Ammon's horn (tissue), 1 donor: ENCODE results near the gene MRPL4.
A peak's percentile ranks its signal among the peaks of the same experiment; 100 is the strongest.

ENCODE experiments used
- DNase-seq: peaks from one replicate; pipeline ENCODE4 v3.0.0-alpha.2; 2016; ENCODE audit warnings: low spot score

Gene MRPL4

DNA sequence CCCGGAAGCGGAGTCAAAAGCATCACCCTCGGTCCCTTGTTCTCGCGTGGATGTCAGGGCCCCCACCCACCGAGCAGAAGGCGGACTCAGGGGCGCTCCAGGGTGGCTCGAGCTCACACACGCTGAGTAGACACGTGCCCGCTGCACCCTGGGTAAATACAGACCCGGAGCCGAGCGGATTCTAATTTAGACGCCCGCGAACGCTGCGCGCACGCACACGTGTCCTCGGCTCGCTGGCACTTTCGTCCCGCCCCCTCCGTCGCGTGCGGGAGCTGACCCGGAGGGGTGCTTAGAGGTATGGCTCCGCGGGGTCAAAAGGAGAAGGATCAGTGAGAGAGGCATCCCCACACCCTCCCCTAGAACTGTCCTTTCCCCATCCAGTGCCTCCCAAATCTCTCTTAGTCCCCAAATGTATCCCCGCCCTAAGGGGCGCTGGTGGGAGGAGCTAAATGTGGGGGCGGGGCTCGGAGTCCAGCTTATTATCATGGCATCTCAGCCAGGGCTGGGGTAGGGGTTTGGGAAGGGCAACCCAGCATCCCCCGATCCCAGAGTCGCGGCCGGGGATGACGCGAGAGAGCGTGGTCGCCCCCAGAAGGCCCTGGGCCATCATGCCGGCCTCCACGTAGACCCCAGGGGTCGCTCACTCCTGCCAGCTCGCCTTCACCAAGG is 37.3 kb downstream of the MRPL4 start:
- DNase-seq: peak; percentile 38

DNA sequence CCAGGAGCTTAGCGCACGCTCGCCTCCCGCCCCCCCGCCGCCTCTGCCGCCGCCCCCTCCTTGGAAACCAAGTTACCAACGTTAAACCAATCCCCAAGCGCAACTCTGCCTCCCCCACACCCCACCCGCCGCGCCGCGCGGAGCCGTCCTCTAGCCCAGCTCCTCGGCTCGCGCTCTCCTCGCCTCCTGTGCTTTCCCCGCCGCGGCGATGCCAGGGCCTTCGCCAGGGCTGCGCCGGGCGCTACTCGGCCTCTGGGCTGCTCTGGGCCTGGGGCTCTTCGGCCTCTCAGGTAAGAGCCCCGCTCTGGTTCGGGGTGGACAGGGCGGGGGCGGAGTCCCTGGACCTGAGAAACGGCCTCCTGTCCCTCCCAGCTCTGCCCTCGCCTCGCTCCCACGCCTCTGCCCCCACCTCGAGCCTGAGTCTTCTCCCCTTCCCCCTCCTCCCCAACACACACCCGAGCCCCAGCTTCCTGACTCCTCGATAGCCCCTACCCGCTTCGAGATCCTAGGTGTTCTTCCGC is 37.9 kb downstream of the MRPL4 start, which contains the start of gene ICAM5:
TSS of gene ICAM5 (plus strand) at position 117 of the 521 bp plus-strand sequence. CDS start at position 209, 92 bp downstream.
- DNase-seq: peak; percentile 58

DNA sequence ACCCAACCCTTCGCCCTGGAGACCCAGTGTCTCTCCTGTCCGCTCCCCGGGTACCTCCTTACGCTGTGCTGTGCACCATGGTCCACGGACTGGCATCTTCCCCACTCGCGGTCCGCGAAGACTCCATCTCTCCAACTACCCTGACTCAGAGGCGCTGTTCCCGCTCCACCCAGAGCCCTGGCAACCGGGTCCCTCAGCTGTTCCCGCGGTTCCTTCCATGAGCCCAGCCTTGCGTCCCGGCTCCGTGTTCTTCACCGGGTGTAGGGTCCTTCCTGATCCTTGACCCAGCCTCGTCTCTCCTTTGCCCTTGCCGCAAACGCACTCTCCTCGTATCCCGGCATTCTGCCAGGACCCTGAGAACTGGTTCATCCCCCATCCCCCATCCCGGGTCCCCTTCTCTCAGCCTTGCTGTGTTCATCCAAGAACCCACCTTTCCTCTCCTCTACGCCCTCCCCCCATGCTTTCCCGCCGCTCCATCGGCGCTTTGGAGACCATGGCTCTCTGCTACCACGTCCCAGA is 38.4 kb downstream of the MRPL4 start:
- no peak for DNase-seq

DNA sequence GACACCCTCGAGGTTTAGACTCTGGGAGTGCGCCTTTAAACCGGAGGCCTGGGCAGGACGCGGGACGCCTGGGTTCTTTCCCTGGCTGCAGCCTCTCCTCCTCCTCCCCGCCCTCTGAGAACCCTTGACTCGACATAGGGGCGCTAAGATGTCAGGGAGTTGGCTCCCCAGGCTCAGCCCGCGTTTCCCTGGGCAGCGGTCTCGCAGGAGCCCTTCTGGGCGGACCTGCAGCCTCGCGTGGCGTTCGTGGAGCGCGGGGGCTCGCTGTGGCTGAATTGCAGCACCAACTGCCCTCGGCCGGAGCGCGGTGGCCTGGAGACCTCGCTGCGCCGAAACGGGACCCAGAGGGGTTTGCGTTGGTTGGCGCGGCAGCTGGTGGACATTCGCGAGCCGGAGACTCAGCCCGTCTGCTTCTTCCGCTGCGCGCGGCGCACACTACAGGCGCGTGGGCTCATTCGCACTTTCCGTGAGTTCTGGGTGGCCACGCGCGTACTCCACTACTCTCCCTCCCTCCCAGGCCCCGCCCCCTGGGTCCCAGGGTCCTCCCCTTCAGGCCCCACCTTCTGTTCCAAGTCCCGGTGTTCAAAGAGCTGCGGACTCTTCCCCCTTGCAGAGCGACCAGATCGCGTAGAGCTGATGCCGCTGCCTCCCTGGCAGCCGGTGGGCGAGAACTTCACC is 39.0 kb downstream of the MRPL4 start:
- DNase-seq: peak; percentile 61

DNA sequence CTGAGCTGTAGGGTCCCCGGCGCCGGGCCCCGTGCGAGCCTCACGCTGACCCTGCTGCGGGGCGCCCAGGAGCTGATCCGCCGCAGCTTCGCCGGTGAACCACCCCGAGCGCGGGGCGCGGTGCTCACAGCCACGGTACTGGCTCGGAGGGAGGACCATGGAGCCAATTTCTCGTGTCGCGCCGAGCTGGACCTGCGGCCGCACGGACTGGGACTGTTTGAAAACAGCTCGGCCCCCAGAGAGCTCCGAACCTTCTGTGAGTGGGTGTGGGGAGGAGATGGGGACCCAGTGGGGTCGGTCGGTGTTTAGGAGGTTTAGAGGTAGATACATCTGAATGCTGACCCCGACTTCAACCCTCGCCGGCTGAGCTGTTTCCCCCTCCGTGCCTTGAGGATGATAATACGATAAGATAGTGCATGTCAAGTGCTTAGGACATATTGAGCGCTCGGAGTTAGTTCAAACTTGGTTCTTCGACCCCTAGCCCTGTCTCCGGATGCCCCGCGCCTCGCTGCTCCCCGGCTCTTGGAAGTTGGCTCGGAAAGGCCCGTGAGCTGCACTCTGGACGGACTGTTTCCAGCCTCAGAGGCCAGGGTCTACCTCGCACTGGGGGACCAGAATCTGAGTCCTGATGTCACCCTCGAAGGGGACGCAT is 39.7 kb downstream of the MRPL4 start:
- no peak for DNase-seq

DNA sequence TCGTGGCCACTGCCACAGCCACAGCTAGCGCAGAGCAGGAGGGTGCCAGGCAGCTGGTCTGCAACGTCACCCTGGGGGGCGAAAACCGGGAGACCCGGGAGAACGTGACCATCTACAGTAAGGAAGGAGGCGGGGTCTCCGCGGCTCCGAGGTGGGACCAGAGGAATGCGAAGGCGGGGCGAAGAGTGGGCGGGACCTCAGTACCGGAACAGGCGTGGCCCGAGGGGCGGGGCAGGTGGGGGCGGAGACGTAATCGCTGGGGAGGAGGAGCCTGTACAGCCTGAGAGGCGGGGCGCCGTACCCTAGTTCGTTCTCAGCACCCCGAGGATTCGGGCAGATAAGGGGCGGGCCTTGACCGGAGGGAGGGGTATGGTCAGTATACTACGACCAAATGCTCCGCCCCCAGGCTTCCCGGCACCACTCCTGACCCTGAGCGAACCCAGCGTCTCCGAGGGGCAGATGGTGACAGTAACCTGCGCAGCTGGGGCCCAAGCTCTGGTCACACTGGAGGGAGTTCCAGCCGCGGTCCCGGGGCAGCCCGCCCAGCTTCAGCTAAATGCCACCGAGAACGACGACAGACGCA is 40.3 kb downstream of the MRPL4 start:
- peak; percentile 69 for DNase-seq

DNA sequence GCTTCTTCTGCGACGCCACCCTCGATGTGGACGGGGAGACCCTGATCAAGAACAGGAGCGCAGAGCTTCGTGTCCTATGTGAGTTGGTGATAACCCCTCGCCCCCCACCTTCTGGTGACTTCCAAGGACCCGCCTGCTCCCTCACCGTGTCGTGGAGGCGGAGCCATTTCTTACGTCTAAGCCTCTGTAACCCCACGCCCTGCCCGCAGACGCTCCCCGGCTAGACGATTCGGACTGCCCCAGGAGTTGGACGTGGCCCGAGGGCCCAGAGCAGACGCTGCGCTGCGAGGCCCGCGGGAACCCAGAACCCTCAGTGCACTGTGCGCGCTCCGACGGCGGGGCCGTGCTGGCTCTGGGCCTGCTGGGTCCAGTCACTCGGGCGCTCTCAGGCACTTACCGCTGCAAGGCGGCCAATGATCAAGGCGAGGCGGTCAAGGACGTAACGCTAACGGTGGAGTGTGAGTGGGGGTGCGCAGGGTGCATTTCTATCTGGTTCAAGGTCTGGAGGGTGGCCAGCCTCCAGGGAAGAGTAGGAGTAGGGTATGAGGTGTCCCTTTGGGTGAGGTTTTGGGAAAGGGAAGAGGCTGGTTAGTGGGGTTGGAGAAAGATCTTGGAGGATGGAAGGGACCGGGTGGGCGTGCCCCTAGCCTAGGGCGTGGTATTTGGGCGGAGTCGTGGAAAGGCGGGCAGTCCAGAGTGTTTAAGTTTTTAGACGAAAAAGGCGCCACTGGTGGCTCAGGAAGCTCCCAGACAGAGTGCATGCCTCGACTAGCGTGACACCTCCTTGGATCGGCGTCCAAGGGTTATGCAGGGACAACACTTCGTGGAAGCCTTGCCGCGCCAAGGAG is 41.0 kb downstream of the MRPL4 start:
- no peak for DNase-seq

DNA sequence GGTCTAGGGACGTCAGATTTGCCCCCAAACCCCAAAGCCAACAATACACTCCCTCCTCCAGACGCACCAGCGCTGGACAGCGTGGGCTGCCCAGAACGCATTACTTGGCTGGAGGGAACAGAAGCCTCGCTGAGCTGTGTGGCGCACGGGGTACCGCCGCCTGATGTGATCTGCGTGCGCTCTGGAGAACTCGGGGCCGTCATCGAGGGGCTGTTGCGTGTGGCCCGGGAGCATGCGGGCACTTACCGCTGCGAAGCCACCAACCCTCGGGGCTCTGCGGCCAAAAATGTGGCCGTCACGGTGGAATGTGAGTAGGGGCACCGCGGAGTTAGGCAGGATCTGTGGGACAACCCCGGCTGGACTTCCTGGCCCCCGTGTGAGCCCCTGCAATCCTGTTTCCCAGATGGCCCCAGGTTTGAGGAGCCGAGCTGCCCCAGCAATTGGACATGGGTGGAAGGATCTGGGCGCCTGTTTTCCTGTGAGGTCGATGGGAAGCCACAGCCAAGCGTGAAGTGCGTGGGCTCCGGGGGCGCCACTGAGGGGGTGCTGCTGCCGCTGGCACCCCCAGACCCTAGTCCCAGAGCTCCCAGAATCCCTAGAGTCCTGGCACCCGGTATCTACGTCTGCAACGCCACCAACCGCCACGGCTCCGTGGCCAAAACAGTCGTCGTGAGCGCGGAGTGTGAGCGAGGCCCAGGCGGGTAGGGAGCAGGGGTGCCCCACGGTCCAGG is 41.8 kb downstream of the MRPL4 start:
- no peak for DNase-seq

DNA sequence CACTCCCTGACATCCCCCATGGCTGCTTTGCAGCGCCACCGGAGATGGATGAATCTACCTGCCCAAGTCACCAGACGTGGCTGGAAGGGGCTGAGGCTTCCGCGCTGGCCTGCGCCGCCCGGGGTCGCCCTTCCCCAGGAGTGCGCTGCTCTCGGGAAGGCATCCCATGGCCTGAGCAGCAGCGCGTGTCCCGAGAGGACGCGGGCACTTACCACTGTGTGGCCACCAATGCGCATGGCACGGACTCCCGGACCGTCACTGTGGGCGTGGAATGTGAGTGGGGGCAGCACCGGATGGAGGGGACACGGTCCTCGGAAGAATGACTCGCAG is 42.3 kb downstream of the MRPL4 start:
- no peak for DNase-seq

DNA sequence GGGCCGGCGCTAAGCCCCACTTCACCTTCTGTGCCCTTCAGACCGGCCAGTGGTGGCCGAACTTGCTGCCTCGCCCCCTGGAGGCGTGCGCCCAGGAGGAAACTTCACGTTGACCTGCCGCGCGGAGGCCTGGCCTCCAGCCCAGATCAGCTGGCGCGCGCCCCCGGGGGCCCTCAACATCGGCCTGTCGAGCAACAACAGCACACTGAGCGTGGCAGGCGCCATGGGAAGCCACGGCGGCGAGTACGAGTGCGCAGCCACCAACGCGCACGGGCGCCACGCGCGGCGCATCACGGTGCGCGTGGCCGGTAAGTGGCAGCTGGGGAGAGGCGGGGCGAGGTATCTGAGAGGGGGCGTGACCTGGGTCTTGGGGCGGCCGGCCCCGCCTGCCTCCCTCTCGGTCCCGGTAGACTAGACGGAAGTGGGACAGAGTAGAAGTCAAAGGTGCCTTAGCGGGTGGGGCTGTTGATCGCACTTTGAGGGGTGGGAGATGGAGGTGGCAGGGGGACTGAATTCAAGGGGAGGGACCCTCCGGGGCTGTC is 43.4 kb downstream of the MRPL4 start:
- no peak for DNase-seq

DNA sequence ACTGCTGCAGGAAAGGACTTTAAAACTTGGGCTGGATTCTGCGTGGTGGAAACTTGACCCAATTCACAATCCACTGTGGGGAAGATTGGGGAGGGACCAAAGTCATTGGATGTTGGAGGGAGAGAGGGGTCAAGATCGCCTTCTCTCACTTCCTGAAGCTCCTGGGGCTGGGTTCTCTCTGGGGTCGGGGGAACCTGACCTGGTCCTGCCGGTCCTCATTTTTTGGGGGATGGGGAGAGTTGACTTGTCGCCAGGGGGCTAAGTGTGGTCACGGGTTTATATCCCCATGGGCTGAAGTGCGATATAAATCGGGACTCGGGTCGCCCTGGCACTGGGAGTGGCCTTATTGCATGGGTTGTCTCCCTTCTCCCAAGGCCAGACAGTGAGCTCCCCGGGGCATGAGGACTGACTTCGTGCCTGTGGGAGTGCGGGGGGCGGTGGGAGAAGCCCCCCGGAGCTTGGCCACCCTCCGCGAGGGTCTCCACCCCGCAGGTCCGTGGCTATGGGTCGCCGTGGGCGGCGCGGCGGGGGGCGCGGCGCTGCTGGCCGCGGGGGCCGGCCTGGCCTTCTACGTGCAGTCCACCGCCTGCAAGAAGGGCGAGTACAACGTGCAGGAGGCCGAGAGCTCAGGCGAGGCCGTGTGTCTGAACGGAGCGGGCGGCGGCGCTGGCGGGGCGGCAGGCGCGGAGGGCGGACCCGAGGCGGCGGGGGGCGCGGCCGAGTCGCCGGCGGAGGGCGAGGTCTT is 44.0 kb downstream of the MRPL4 start:
- DNase-seq: no peak

DNA sequence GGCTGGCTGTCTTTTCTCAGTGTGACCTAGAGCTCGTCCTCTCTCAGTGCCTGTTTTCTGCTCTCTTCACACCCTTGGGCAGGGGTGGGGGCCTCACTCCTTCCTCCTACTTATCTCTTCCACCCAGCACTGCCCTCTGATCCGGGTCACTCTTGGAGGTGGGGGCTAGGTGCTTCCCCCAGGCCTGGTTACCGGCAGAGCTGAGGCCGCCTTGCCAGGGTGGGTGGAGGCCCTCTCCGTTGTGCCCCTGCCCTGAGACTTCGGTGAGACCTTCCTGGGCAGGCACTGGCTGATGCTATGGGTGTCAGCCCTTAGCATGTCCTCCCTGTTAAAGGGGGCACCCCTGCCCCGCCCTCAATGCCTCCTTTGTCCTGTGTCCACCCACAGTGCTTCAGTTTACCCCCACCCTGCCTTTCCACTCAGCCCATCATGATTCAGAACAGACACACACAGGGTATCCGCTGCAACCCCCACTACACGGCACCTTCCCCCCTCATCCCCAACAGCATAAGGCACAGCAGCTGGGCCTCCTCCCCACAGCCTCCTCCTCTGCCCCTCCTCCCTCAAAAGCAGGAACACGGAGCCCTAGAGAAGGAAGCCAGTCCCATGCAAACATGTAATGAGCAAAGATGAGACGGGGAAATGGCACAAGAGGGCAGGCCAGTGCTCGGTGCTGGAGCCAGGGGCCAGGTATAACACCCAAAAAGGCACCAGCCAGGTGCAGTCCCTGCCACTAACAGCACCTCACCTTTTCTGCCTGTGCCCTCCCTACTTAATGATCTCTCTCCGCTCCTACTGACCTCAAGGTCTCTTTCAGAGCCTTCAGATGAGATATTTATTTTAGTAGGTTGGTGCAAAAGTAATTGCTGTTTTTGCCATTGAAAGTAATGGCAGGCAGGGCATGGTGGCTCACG is 47.8 kb downstream of the MRPL4 start:
- peak; percentile 73 for DNase-seq

DNA sequence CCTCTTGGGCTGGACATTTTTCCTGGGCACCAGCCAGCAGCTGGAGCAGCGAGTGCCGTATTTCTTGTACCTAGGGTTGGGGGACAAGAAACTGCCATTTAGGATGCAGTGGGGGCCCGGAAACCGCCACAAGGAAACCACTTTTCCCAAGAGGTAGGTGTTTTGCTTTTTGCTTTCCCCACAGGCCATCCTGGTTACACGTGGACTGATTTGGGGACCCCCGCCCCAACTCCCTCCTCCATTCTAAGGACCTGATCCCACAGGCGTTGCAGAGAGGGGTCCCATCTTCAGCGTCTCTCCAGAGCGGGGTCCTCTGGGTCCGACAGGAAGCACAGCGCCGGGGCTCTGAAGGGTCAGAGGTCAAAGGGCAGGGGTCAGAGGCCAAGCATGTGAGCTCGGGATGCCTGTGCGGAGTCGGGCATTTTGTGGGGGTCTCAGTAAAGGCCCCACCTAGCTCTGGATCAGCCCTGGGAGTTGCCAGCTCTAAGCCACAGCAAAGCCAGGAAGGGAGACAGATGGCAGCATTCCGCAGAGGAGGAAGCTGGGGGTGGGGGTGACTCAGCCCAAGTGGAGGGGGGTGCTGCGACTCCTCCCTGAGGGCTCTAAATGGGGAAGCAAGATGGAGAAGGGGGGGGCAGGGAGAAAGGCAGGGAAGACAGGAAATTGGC is 53.3 kb downstream of the MRPL4 start:
- DNase-seq: peak; percentile 79

DNA sequence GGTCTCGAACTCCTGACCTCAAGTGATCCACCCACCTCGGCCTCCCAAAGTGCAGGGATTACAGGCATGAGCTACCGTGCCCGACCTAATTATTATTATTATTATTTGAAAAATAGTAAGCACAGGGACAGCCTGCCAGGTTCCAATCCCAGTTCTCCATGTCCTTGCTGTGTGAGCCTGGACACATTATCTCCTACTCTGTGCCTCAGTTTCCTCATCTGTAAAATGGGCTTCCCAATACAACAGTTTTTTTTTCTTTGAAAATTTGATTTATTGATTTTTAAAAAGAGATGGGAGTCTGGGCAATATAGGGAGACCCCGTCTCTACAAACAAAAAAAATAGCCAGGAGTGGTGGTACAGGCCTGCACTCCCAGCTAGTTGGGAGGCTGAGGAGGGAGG is 54.3 kb downstream of the MRPL4 start:
- DNase-seq: no peak

DNA sequence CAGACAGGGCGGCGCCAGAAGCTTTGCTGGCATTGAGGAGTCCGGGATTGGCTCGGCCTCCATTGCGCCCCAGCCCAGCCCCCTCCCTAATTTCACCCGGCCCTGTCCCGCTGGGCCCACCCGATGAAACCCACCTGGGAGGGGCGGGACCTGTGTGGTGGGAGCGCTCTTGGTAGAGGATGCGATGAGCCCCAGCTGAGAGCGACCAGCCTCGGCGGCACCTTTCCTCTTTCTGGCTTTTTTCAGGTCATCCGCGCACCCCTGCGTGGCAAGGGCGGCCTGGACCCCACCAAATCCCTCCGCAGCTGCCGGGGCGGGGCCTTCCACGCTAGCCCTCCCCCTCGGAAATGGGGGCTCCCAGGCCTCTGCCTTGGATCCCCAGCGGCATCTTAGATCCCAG is 57.4 kb downstream of the MRPL4 start, which contains the start of gene ZGLP1:
TSS of gene ZGLP1 (minus strand) at position 393 of the 400 bp plus-strand sequence.
- no peak for DNase-seq
